ENCODE results near the gene FZD7.

DNA sequence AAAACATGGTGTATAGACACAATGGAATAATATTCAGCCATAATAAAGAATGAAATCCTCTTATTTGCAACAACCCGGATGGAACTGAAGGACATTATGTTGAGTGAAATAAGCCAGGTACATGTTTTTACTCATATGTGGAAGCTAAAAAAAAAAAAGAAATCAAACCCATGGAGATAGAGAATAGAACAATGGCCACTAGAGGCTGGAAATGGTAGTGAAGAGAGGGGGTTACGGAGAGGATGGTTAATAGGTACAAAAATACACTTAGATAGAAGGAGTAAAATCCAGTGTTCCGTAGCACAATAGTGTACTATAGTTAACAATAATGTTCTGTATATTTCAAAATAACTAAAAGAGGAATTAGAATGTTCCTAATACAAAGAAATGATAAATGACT is 26.6 kb downstream of the FZD7 start:
- TF ChIP-seq POLR2AphosphoS5 (IDR thresholded peaks at IDR 0.05; ENCODE audit: low read depth) (no peak), REST (IDR thresholded peaks at IDR 0.05; ENCODE audit: insufficient replicate concordance, low read depth) (no peak), CTCF (IDR thresholded peaks at IDR 0.05; ENCODE audit: insufficient read depth, low read length) (no peak)

All from HL-60 (cell line).